ENCODE measurements around the gene MRPL17. TPM values are rescaled to one million over a fixed set of nuclear protein-coding genes. Genes with fewer than 3 reads are reported as not detected.

The MRPL17 gene
- total RNA-seq, 1 experiment from 2014 or later: 77.1 TPM

- TF ChIP-seq AFF4 (CRISPR knock-in tag; IDR thresholded peaks at IDR 0.05; ENCODE audit: borderline replicate concordance) (no peak), ZBTB43 (CRISPR knock-in tag; IDR thresholded peaks at IDR 0.05) (no peak), RORB (CRISPR knock-in tag; IDR thresholded peaks at IDR 0.05) (no peak), AR (CRISPR knock-in tag; IDR thresholded peaks at IDR 0.05) (no peak), SOX15 (CRISPR knock-in tag; IDR thresholded peaks at IDR 0.05) (no peak), FOXP1 (CRISPR knock-in tag; IDR thresholded peaks at IDR 0.05; ENCODE audit: borderline replicate concordance) (no peak)
Measured at GRCh38 chr11:6652182-6652581, 31.0 kb downstream of the MRPL17 start (continued).

- DNase-seq (ENCODE audit: low spot score): no peak
- ChIA-PET CTCF (no interaction called here), POLR2A (no interaction called here)
- peaks cover 1% of the 10 kb centered on the region for H3K27me3 Mint-ChIP-seq (ENCODE audit: low read depth)
- TF ChIP-seq CREM (CRISPR knock-in tag; IDR thresholded peaks at IDR 0.05) (no peak), TCF7 (CRISPR knock-in tag; IDR thresholded peaks at IDR 0.05; ENCODE audit: low read depth) (no peak), FOXJ3 (CRISPR knock-in tag; IDR thresholded peaks at IDR 0.05; ENCODE audit: borderline replicate concordance) (no peak), IRF1 (CRISPR knock-in tag; IDR thresholded peaks at IDR 0.05) (no peak), ZNF425 (CRISPR knock-in tag; conservative IDR thresholded peaks at IDR 0.05) (no peak), ZNF232 (CRISPR knock-in tag; IDR thresholded peaks at IDR 0.05) (no peak), HMGA2 (CRISPR knock-in tag; IDR thresholded peaks at IDR 0.05) (no peak), ZNF138 (CRISPR knock-in tag; conservative IDR thresholded peaks at IDR 0.05) (no peak)
- no peaks in the 10 kb centered on the region for H3K4me1 Mint-ChIP-seq
- no peak overlapping the region for H3K27ac Mint-ChIP-seq
- no peak overlapping the region for H3K4me3 Mint-ChIP-seq
- ATAC-seq: no peak
- H3K36me3 Mint-ChIP-seq: no peaks in the 10 kb centered on the region
- H3K9me3 Mint-ChIP-seq: no peaks in the 10 kb centered on the region
Measured at GRCh38 chr11:6650980-6651379, 32.2 kb downstream of the MRPL17 start.
